Upper lobe of left lung (tissue), 6 donors: Measurements from ENCODE around the gene ARHGAP10. TPM values are rescaled to one million over a fixed set of nuclear protein-coding genes. Genes with fewer than 3 reads are reported as not detected.

Source experiments
- ATAC-seq, 2 donors: fragments of 200-7000 bp; cut with Tn5 transposase; one replicate each; pipeline ENCODE4 v1.9.1; 2022; ENCODE audit warnings: mild to moderate bottlenecking in 2 of 2, moderate library complexity in 2 of 2; ENCODE audit not compliant: low FRiP score in 2 of 2
- DNase-seq, 2 donors: peaks; one replicate each; pipeline ENCODE4 v3.0.0-alpha.2; 2019 to 2020
- H3K27ac ChIP-seq, 4 donors: fragments of 200-600 bp; sonication (generic); one replicate each; pipeline ENCODE4 v1.5.1; 2016 to 2019
- H3K27me3 ChIP-seq, 4 donors: fragments of 200-600 bp; sonication (generic); one replicate each; pipeline ENCODE4 v1.5.1; 2017 to 2019
- H3K36me3 ChIP-seq, 4 donors: fragments of 200-600 bp; sonication (generic); one replicate each; pipeline ENCODE4 v1.5.1; 2016 to 2019
- H3K4me1 ChIP-seq, 4 donors: fragments of 200-600 bp; sonication (generic); one replicate each; pipeline ENCODE4 v1.5.1; 2018 to 2019
- H3K4me3 ChIP-seq, 4 donors: fragments of 200-600 bp; sonication (generic); one replicate each; pipeline ENCODE4 v1.5.1; 2017 to 2019; ENCODE audit warnings: mild to moderate bottlenecking in 2 of 4, moderate library complexity in 1 of 4
- H3K9me3 ChIP-seq, 4 donors: fragments of 200-600 bp; sonication (generic); one replicate each; pipeline ENCODE4 v1.5.1; 2018 to 2019
- CTCF ChIP-seq, 6 experiments: fragments of 450-650 bp in 4 of 6; fragments of 200-600 bp in 2 of 6; sonication (generic) in 2 of 6; IDR thresholded peaks; one replicate each; pipeline ENCODE4 v1.5.1; 2016 to 2019; ENCODE audit warnings: antibody characterized with exemption in 6 of 6
- EP300 ChIP-seq, 4 donors: sonication (generic); formaldehyde crosslinking; IDR thresholded peaks; one replicate each; pipeline ENCODE4 v1.5.1; 2017; ENCODE audit warnings: antibody characterized with exemption in 4 of 4, control low read depth in 2 of 4
- POLR2A ChIP-seq, 4 donors: fragments of 450-650 bp; IDR thresholded peaks; one replicate each; pipeline ENCODE4 v1.5.1; 2016 to 2017; ENCODE audit warnings: antibody characterized with exemption in 4 of 4, mild to moderate bottlenecking in 2 of 4
- POLR2AphosphoS5 ChIP-seq, 2 donors: sonication (generic); formaldehyde crosslinking; IDR thresholded peaks; one replicate each; pipeline ENCODE4 v1.5.1; 2017; ENCODE audit warnings: antibody characterized with exemption in 2 of 2
- WGBS, 2 donors: methylation state at CpG; one replicate each; pipeline ENCODE4 v1.1.5; 2017 to 2018; 5-methylcytosine and 5-hydroxymethylcytosine counted together
- total RNA-seq, 6 donors: library from RNA; depleted of rRNA in 4 of 6; stranded (reverse); fragments of >200 nt in 4 of 6; gene quantifications; one replicate each; pipeline versions ENCODE4 v1.1.0 to v1.2.1, GENCODE V29; 2016 to 2021
- donor health status: DM: no; HTN: no; CAD: no; lungs with moderate emphysema.
- donor health status: DM: no; HTN: yes; CAD: no; lungs with severe emphysema.

Gene ARHGAP10
- total RNA-seq, 6 donors from 2014 or later = 25.9 to 47.1 (median 29.5) TPM

GRCh38 chr4:147732518-147733235, 789 bp downstream of the ARHGAP10 start:
- DNase-seq = peak in 1 of 2 donors; percentile 31
- Histone ChIP-seq H3K27ac (peak overlapping the region; percentile 73 to 91 (median 87)), H3K36me3 (no peaks in the 10 kb centered on the region), H3K4me1 (peaks cover 0 to 34% (median 25%) of the 10 kb centered on the region in 4 donors), H3K4me3 (peak overlapping the region; percentile 67 to 87 (median 78)), H3K27me3 (no peaks in the 10 kb centered on the region), H3K9me3 (no peaks in the 10 kb centered on the region)
- ATAC-seq = peak; percentile 76 to 80
- TF ChIP-seq CTCF (IDR thresholded peaks at IDR 0.05) = no peak
- no peak for TF ChIP-seq EP300 (IDR thresholded peaks at IDR 0.05)
- no peak for TF ChIP-seq POLR2A (IDR thresholded peaks at IDR 0.05)
- no peak for TF ChIP-seq POLR2AphosphoS5 (IDR thresholded peaks at IDR 0.05)
- WGBS, 2 donors = 1 to 2% methylated on average over 25 to 27 of the region's 38 CpGs

GRCh38 chr4:147733716-147734344, 1.9 kb downstream of the ARHGAP10 start:
- H3K36me3 ChIP-seq = no peaks in the 10 kb centered on the region
- no peaks in the 10 kb centered on the region for H3K9me3 ChIP-seq
- H3K27ac ChIP-seq = peak overlapping the region; percentile 24 to 91 (median 87)
- 69 to 78% methylated on average over 5 of the region's 5 CpGs for WGBS, 2 donors
- DNase-seq = peak in 1 of 2 donors; percentile 38
- TF ChIP-seq EP300 (IDR thresholded peaks at IDR 0.05) = no peak
- no peak for TF ChIP-seq POLR2AphosphoS5 (IDR thresholded peaks at IDR 0.05)
- no peak for TF ChIP-seq POLR2A (IDR thresholded peaks at IDR 0.05)
- no peak for TF ChIP-seq CTCF (IDR thresholded peaks at IDR 0.05)
- no peaks in the 10 kb centered on the region for H3K27me3 ChIP-seq
- peak overlapping the region in 3 of 4 donors; percentile 67 to 87 (median 83) for H3K4me3 ChIP-seq
- peaks cover 0 to 34% (median 25%) of the 10 kb centered on the region in 4 donors for H3K4me1 ChIP-seq
- ATAC-seq = no peak

GRCh38 chr4:147734496-147734895, 2.6 kb downstream of the ARHGAP10 start:
- Histone ChIP-seq H3K4me1 (peaks cover 0 to 34% (median 25%) of the 10 kb centered on the region in 4 donors), H3K27me3 (no peaks in the 10 kb centered on the region), H3K9me3 (no peaks in the 10 kb centered on the region), H3K4me3 (peak overlapping the region in 3 of 4 donors; percentile 67 to 87 (median 83)), H3K27ac (no peak overlapping the region), H3K36me3 (no peaks in the 10 kb centered on the region)
- 80 to 85% methylated on average over 3 of the region's 3 CpGs for WGBS, 2 donors
- DNase-seq (no peak), ATAC-seq (no peak)
- TF ChIP-seq POLR2A (IDR thresholded peaks at IDR 0.05) (no peak), CTCF (IDR thresholded peaks at IDR 0.05) (no peak), EP300 (IDR thresholded peaks at IDR 0.05) (no peak), POLR2AphosphoS5 (IDR thresholded peaks at IDR 0.05) (no peak)

- peak overlapping the region in 2 of 4 donors; percentile 8 to 83 for H3K4me3 ChIP-seq
- H3K27ac ChIP-seq = no peak overlapping the region
These were observed 3.8 kb downstream of the ARHGAP10 start for GRCh38 chr4:147735413-147736301.

More at GRCh38 chr4:147735413-147736301, 3.8 kb downstream of the ARHGAP10 start:
- Histone ChIP-seq H3K4me1 (peaks cover 0 to 34% (median 25%) of the 10 kb centered on the region in 4 donors), H3K9me3 (no peaks in the 10 kb centered on the region), H3K27me3 (no peaks in the 10 kb centered on the region), H3K36me3 (no peaks in the 10 kb centered on the region)
- no peak for DNase-seq
- no peak for TF ChIP-seq POLR2A (IDR thresholded peaks at IDR 0.05)
- TF ChIP-seq EP300 (IDR thresholded peaks at IDR 0.05) = no peak
- no peak for TF ChIP-seq CTCF (IDR thresholded peaks at IDR 0.05)
- ATAC-seq = no peak
- 85 to 86% methylated on average over 6 of the region's 6 CpGs for whole genome bisulfite sequencing, 2 donors
